ENCODE results near the gene PIK3R1. TPM values are rescaled to one million over a fixed set of nuclear protein-coding genes. Genes with fewer than 3 reads are reported as not detected.

PIK3R1 gene
- total RNA-seq, 2 experiments from 2014 or later = 75.6 to 97.0 TPM

GRCh38 chr5:68237715-68238114, 22.2 kb downstream of the PIK3R1 start:
- ChIA-PET POLR2A (interaction anchor here (0.7 kb wide), 1 partner anchor 713 kb away, joined by 3 read pairs; no protein-coding TSS in a partner anchor), CTCF (interaction anchor here (0.7 kb wide), 1 partner anchor 9 kb away, joined by 3 read pairs; no protein-coding TSS in a partner anchor)
- Mint-ChIP-seq H3K27me3 (no peaks in the 10 kb centered on the region), H3K4me1 (peaks cover 56% of the 10 kb centered on the region), H3K9me3 (no peaks in the 10 kb centered on the region), H3K36me3 (ENCODE audit: low read depth) (peaks cover 21% of the 10 kb centered on the region), H3K4me3 (no peak overlapping the region), H3K27ac (no peak overlapping the region)
- no peak for DNase-seq

GRCh38 chr5:68239487-68239886, 23.9 kb downstream of the PIK3R1 start:
- ChIA-PET CTCF (interaction anchor here (0.6 to 2.1 kb wide), 5 partner anchors 9 to 47 kb away, joined by 3 to 5 read pairs (median 3); no protein-coding TSS in a partner anchor), POLR2A (no interaction called here)
- peaks cover 69% of the 10 kb centered on the region for H3K4me1 Mint-ChIP-seq
- H3K36me3 Mint-ChIP-seq (ENCODE audit: low read depth) = peaks cover 32% of the 10 kb centered on the region
- peak overlapping the region; percentile 76 for H3K27ac Mint-ChIP-seq
- peak overlapping the region; percentile 5 for H3K4me3 Mint-ChIP-seq
- H3K27me3 Mint-ChIP-seq = no peaks in the 10 kb centered on the region
- DNase-seq = peak; percentile 83
- H3K9me3 Mint-ChIP-seq = no peaks in the 10 kb centered on the region

- Mint-ChIP-seq H3K9me3 (no peaks in the 10 kb centered on the region), H3K36me3 (ENCODE audit: low read depth) (peaks cover 34% of the 10 kb centered on the region), H3K4me3 (no peak overlapping the region), H3K27me3 (no peaks in the 10 kb centered on the region), H3K4me1 (peaks cover 73% of the 10 kb centered on the region), H3K27ac (peak overlapping the region; percentile 57)
- CTCF ChIA-PET = interaction anchor here (2.1 kb wide), 1 partner anchor 20 kb away, joined by 5 read pairs; no protein-coding TSS in a partner anchor
- DNase-seq = no peak
- POLR2A ChIA-PET = no interaction called here
Observed at GRCh38 chr5:68240202-68240601, 24.6 kb downstream of the PIK3R1 start.

- H3K4me1 Mint-ChIP-seq = peaks cover 69% of the 10 kb centered on the region
- H3K36me3 Mint-ChIP-seq (ENCODE audit: low read depth) = peaks cover 30% of the 10 kb centered on the region
- H3K27ac Mint-ChIP-seq = peak overlapping the region; percentile 57
- no peaks in the 10 kb centered on the region for H3K9me3 Mint-ChIP-seq
- no peak for DNase-seq
- ChIA-PET POLR2A (no interaction called here), CTCF (interaction anchor here (0.6 kb wide), 2 partner anchors 417 to 785 kb away, joined by 3 to 4 read pairs; no protein-coding TSS in a partner anchor)
- no peaks in the 10 kb centered on the region for H3K27me3 Mint-ChIP-seq
- H3K4me3 Mint-ChIP-seq = no peak overlapping the region
Observed at GRCh38 chr5:68240771-68241170, 25.2 kb downstream of the PIK3R1 start.

- H3K4me1 Mint-ChIP-seq = peaks cover 69% of the 10 kb centered on the region
- ChIA-PET CTCF (interaction anchor here (1.5 kb wide), 1 partner anchor 10 kb away, joined by 5 read pairs; no protein-coding TSS in a partner anchor), POLR2A (no interaction called here)
- H3K27me3 Mint-ChIP-seq = no peaks in the 10 kb centered on the region
- H3K36me3 Mint-ChIP-seq (ENCODE audit: low read depth) = peaks cover 27% of the 10 kb centered on the region
- H3K9me3 Mint-ChIP-seq = no peaks in the 10 kb centered on the region
- peak overlapping the region; percentile 27 for H3K27ac Mint-ChIP-seq
- DNase-seq = no peak
- H3K4me3 Mint-ChIP-seq = no peak overlapping the region
Observed at GRCh38 chr5:68242743-68243142, 27.2 kb downstream of the PIK3R1 start.

- Mint-ChIP-seq H3K27me3 (no peaks in the 10 kb centered on the region), H3K36me3 (ENCODE audit: low read depth) (peaks cover 27% of the 10 kb centered on the region), H3K9me3 (no peaks in the 10 kb centered on the region), H3K4me1 (peaks cover 65% of the 10 kb centered on the region), H3K4me3 (no peak overlapping the region), H3K27ac (peak overlapping the region; percentile 78)
- no peak for DNase-seq
- POLR2A ChIA-PET = interaction anchor here (0.6 kb wide), 1 partner anchor 1401 kb away, joined by 3 read pairs; no protein-coding TSS in a partner anchor
- CTCF ChIA-PET = interaction anchor here (0.9 to 1.5 kb wide), 4 partner anchors 9 to 29 kb away, joined by 3 to 5 read pairs (median 3); no protein-coding TSS in a partner anchor
Observed at GRCh38 chr5:68243251-68243650, 27.7 kb downstream of the PIK3R1 start.

GRCh38 chr5:68243681-68244080, 28.1 kb downstream of the PIK3R1 start:
- Mint-ChIP-seq H3K27ac (peak overlapping the region; percentile 78), H3K36me3 (ENCODE audit: low read depth) (peaks cover 27% of the 10 kb centered on the region), H3K27me3 (no peaks in the 10 kb centered on the region), H3K9me3 (no peaks in the 10 kb centered on the region), H3K4me3 (peak overlapping the region; percentile 15), H3K4me1 (peaks cover 65% of the 10 kb centered on the region)
- ChIA-PET CTCF (interaction anchor here (0.9 to 1.5 kb wide), 4 partner anchors 8 to 28 kb away, joined by 3 to 5 read pairs (median 3); no protein-coding TSS in a partner anchor), POLR2A (interaction anchor here (0.6 kb wide), 1 partner anchor 1402 kb away, joined by 3 read pairs; no protein-coding TSS in a partner anchor)
- no peak for DNase-seq

- DNase-seq = no peak
- H3K4me3 Mint-ChIP-seq = no peak overlapping the region
- no peak overlapping the region for H3K27ac Mint-ChIP-seq
- no peaks in the 10 kb centered on the region for H3K9me3 Mint-ChIP-seq
- peaks cover 68% of the 10 kb centered on the region for H3K4me1 Mint-ChIP-seq
- H3K27me3 Mint-ChIP-seq = no peaks in the 10 kb centered on the region
- POLR2A ChIA-PET = no interaction called here
- CTCF ChIA-PET = no interaction called here
- peaks cover 29% of the 10 kb centered on the region for H3K36me3 Mint-ChIP-seq (ENCODE audit: low read depth)
Observed at GRCh38 chr5:68245319-68245718, 29.8 kb downstream of the PIK3R1 start.

- Mint-ChIP-seq H3K9me3 (no peaks in the 10 kb centered on the region), H3K27ac (no peak overlapping the region), H3K27me3 (no peaks in the 10 kb centered on the region), H3K4me3 (no peak overlapping the region), H3K36me3 (ENCODE audit: low read depth) (peaks cover 29% of the 10 kb centered on the region), H3K4me1 (peaks cover 66% of the 10 kb centered on the region)
- ChIA-PET POLR2A (no interaction called here), CTCF (interaction anchor here (0.6 to 1.0 kb wide), 4 partner anchors 30 to 1440 kb away, joined by 3 read pairs; no protein-coding TSS in a partner anchor)
- no peak for DNase-seq
Observed at GRCh38 chr5:68246802-68247201, 31.2 kb downstream of the PIK3R1 start.

- no peak overlapping the region for H3K4me3 Mint-ChIP-seq
- H3K27ac Mint-ChIP-seq = no peak overlapping the region
- no peaks in the 10 kb centered on the region for H3K9me3 Mint-ChIP-seq
- CTCF ChIA-PET = no interaction called here
- DNase-seq = no peak
- POLR2A ChIA-PET = no interaction called here
- H3K27me3 Mint-ChIP-seq = no peaks in the 10 kb centered on the region
- peaks cover 66% of the 10 kb centered on the region for H3K4me1 Mint-ChIP-seq
- peaks cover 20% of the 10 kb centered on the region for H3K36me3 Mint-ChIP-seq (ENCODE audit: low read depth)
Observed at GRCh38 chr5:68247627-68248026, 32.1 kb downstream of the PIK3R1 start.

GRCh38 chr5:68248896-68249295, 33.3 kb downstream of the PIK3R1 start:
- ChIA-PET POLR2A (no interaction called here), CTCF (interaction anchor here (1.5 kb wide), 1 partner anchor 23 kb away, joined by 3 read pairs; no protein-coding TSS in a partner anchor)
- Mint-ChIP-seq H3K36me3 (ENCODE audit: low read depth) (peaks cover 8% of the 10 kb centered on the region), H3K4me3 (no peak overlapping the region), H3K9me3 (no peaks in the 10 kb centered on the region), H3K27ac (no peak overlapping the region), H3K4me1 (peaks cover 62% of the 10 kb centered on the region), H3K27me3 (no peaks in the 10 kb centered on the region)
- DNase-seq = no peak

GRCh38 chr5:68249520-68249919, 34.0 kb downstream of the PIK3R1 start:
- CTCF ChIA-PET = interaction anchor here (1.5 to 2.2 kb wide), 2 partner anchors 23 to 33 kb away, joined by 3 to 7 read pairs; partner anchors contain the start of gene PIK3R1
- no peak for DNase-seq
- no peak overlapping the region for H3K27ac Mint-ChIP-seq
- H3K9me3 Mint-ChIP-seq = no peaks in the 10 kb centered on the region
- peaks cover 6% of the 10 kb centered on the region for H3K36me3 Mint-ChIP-seq (ENCODE audit: low read depth)
- H3K4me3 Mint-ChIP-seq = no peak overlapping the region
- H3K27me3 Mint-ChIP-seq = no peaks in the 10 kb centered on the region
- H3K4me1 Mint-ChIP-seq = peaks cover 64% of the 10 kb centered on the region
- POLR2A ChIA-PET = no interaction called here

GRCh38 chr5:68250661-68251298, 35.2 kb downstream of the PIK3R1 start:
- no peaks in the 10 kb centered on the region for H3K9me3 Mint-ChIP-seq
- DNase-seq = no peak
- no peak overlapping the region for H3K4me3 Mint-ChIP-seq
- POLR2A ChIA-PET = interaction anchor here (0.7 kb wide), 1 partner anchor 34 kb away, joined by 3 read pairs; no protein-coding TSS in a partner anchor
- CTCF ChIA-PET = interaction anchor here (1.5 to 2.2 kb wide), 2 partner anchors 21 to 35 kb away, joined by 3 to 7 read pairs; partner anchors contain the start of gene PIK3R1
- peaks cover 9% of the 10 kb centered on the region for H3K36me3 Mint-ChIP-seq (ENCODE audit: low read depth)
- H3K27me3 Mint-ChIP-seq = no peaks in the 10 kb centered on the region
- H3K27ac Mint-ChIP-seq = peak overlapping the region; percentile 52
- H3K4me1 Mint-ChIP-seq = peaks cover 71% of the 10 kb centered on the region
